ENCODE measurements around the gene DMBT1. TPM values are rescaled to one million over a fixed set of nuclear protein-coding genes. Genes with fewer than 3 reads are reported as not detected.

Gene DMBT1
- total RNA-seq, 1 donor from 2014 or later, result not detected

- H3K9ac ChIP-seq, result no peak overlapping the region
- no peaks in the 10 kb centered on the region for H3K79me2 ChIP-seq (ENCODE audit: low read depth)
- no peaks in the 10 kb centered on the region for H3K27me3 ChIP-seq
- H2AFZ ChIP-seq (replicated peaks), result no peak overlapping the region
- no peaks in the 10 kb centered on the region for H4K20me1 ChIP-seq (ENCODE audit: low read depth)
- H3K4me1 ChIP-seq, result no peaks in the 10 kb centered on the region
- no peak for DNase-seq (ENCODE audit: low spot score)
- Mint-ChIP-seq H3K36me3 (no peaks in the 10 kb centered on the region), H3K27me3 (ENCODE audit: insufficient read depth, low read depth) (no peaks in the 10 kb centered on the region), H3K4me3 (no peak overlapping the region), H3K27ac (no peak overlapping the region), H3K9me3 (no peaks in the 10 kb centered on the region), H3K4me1 (no peaks in the 10 kb centered on the region)
- no peak overlapping the region for H3K4me3 ChIP-seq
- no peaks in the 10 kb centered on the region for H3F3A ChIP-seq (ENCODE audit: low read depth)
- no peak for TF ChIP-seq CTCF (IDR thresholded peaks at IDR 0.05)
- no peak for TF ChIP-seq EZH2phosphoT487 (IDR thresholded peaks at IDR 0.05)
- no peaks in the 10 kb centered on the region for H3K36me3 ChIP-seq
- no peak overlapping the region for H3K27ac ChIP-seq
- no peaks in the 10 kb centered on the region for H3K9me3 ChIP-seq (ENCODE audit: low read depth)
- H3K4me2 ChIP-seq, result no peak overlapping the region
Measured at GRCh38 chr10:122639801-122640200, 79.2 kb downstream of the DMBT1 start.

- no peak for DNase-seq (ENCODE audit: low spot score)
- no peaks in the 10 kb centered on the region for H3K9me3 ChIP-seq (ENCODE audit: low read depth)
- no peaks in the 10 kb centered on the region for H3K9me3 Mint-ChIP-seq
- no peak overlapping the region for H3K4me3 Mint-ChIP-seq
- H3K4me3 ChIP-seq, result no peak overlapping the region
- no peak overlapping the region for H3K27ac ChIP-seq
- no peaks in the 10 kb centered on the region for H3K79me2 ChIP-seq (ENCODE audit: low read depth)
- no peaks in the 10 kb centered on the region for H3K4me1 Mint-ChIP-seq
- no peaks in the 10 kb centered on the region for H4K20me1 ChIP-seq (ENCODE audit: low read depth)
- H3F3A ChIP-seq (ENCODE audit: low read depth), result no peaks in the 10 kb centered on the region
- no peaks in the 10 kb centered on the region for H3K36me3 Mint-ChIP-seq
- H3K36me3 ChIP-seq, result no peaks in the 10 kb centered on the region
- no peak overlapping the region for H3K4me2 ChIP-seq
- no peak overlapping the region for H3K9ac ChIP-seq
- H2AFZ ChIP-seq (replicated peaks), result no peak overlapping the region
- H3K27me3 Mint-ChIP-seq (ENCODE audit: insufficient read depth, low read depth), result no peaks in the 10 kb centered on the region
- no peaks in the 10 kb centered on the region for H3K4me1 ChIP-seq
- no peak for TF ChIP-seq EZH2 (IDR thresholded peaks at IDR 0.05)
- no peak for TF ChIP-seq EZH2phosphoT487 (IDR thresholded peaks at IDR 0.05)
- TF ChIP-seq CTCF (IDR thresholded peaks at IDR 0.05), result no peak
- H3K27me3 ChIP-seq, result no peaks in the 10 kb centered on the region
- no peak overlapping the region for H3K27ac Mint-ChIP-seq
Measured at GRCh38 chr10:122640921-122641320, 80.4 kb downstream of the DMBT1 start.

GRCh38 chr10:122642726-122643605 lies 82.4 kb downstream of the DMBT1 start:
- Histone ChIP-seq H3K9ac (no peak overlapping the region), H4K20me1 (ENCODE audit: low read depth) (no peaks in the 10 kb centered on the region), H3K4me1 (no peaks in the 10 kb centered on the region), H3K36me3 (no peaks in the 10 kb centered on the region), H3F3A (ENCODE audit: low read depth) (no peaks in the 10 kb centered on the region), H3K27me3 (no peaks in the 10 kb centered on the region), H3K9me3 (ENCODE audit: low read depth) (no peaks in the 10 kb centered on the region), H2AFZ (replicated peaks) (no peak overlapping the region), H3K4me3 (no peak overlapping the region), H3K4me2 (no peak overlapping the region), H3K79me2 (ENCODE audit: low read depth) (no peaks in the 10 kb centered on the region), H3K27ac (no peak overlapping the region)
- Mint-ChIP-seq H3K4me1 (no peaks in the 10 kb centered on the region), H3K27ac (no peak overlapping the region), H3K27me3 (ENCODE audit: insufficient read depth, low read depth) (no peaks in the 10 kb centered on the region), H3K9me3 (no peaks in the 10 kb centered on the region), H3K36me3 (no peaks in the 10 kb centered on the region), H3K4me3 (no peak overlapping the region)
- TF ChIP-seq CTCF (IDR thresholded peaks at IDR 0.05), result no peak
- TF ChIP-seq EZH2phosphoT487 (IDR thresholded peaks at IDR 0.05), result no peak
- TF ChIP-seq EZH2 (IDR thresholded peaks at IDR 0.05), result no peak
- no peak for DNase-seq (ENCODE audit: low spot score)
